ENCODE data around the gene REXO5. TPM values are rescaled to one million over a fixed set of nuclear protein-coding genes. Genes with fewer than 3 reads are reported as not detected.

REXO5 gene
- total and polyA plus RNA-seq, 10 of the 15 experiments (the other 5 are each of a cell fraction or from before 2014, with no cell fraction given) = 3.8 to 15.5 (median 10.1) TPM

- Histone ChIP-seq H3K27ac (ENCODE audit: control insufficient read depth, insufficient read depth) (peak overlapping the region; percentile 81), H3K27me3 (replicated peaks in 1 of 2; ENCODE audit: control insufficient read depth in 2 of 2, insufficient read depth in 2 of 2, low read length in 1 of 2) (no peaks in the 10 kb centered on the region), H3K9me3 (replicated peaks; ENCODE audit: control insufficient read depth, insufficient read depth, low read length) (no peaks in the 10 kb centered on the region; the same call in 2 of the 3 replicates), H2AFZ (ENCODE audit: control insufficient read depth, low read depth, low read length) (no peak overlapping the region), H3K79me2 (ENCODE audit: control insufficient read depth, insufficient read depth, low read length) (peaks cover 18% of the 10 kb centered on the region), H3K4me1 (ENCODE audit: control insufficient read depth, insufficient read depth, low read length) (peaks cover 53% of the 10 kb centered on the region), H3K4me3 (peak overlapping the region; percentile 19; the same call in 1 of the 2 replicates), H3K9ac (ENCODE audit: control insufficient read depth, insufficient read depth, low read length) (no peak overlapping the region), H3K36me3 (ENCODE audit: control insufficient read depth in 2 of 2, insufficient read depth in 2 of 2, low read length in 1 of 2) (no peaks in the 10 kb centered on the region), H4K20me1 (ENCODE audit: control insufficient read depth, insufficient read depth) (no peaks in the 10 kb centered on the region), H3K4me2 (ENCODE audit: control insufficient read depth, insufficient read depth) (peak overlapping the region; percentile 75)
- FAIRE-seq = no peak
- ATAC-seq = peak; percentile 61
- WGBS (ENCODE audit: insufficient coverage, insufficient replicate concordance, low lambda C conversion rate, missing lambda C conversion rate) = 0% methylated on average over 1 of the region's 1 CpG
- no peak for DNase-seq (ENCODE audit: low read depth, low spot score)
- intact Hi-C loops (cut with micrococcal nuclease; ENCODE audit: unreplicated experiment) = loop anchor here (2.0 kb wide), 1 partner anchor 25 kb away; the partner anchor contains the start of genes DCUN1D3 and LYRM1
- in situ Hi-C loops (cut with MboI) = no loop called here
- CTCF ChIA-PET = interaction anchor here (0.9 to 4.0 kb wide), 11 partner anchors 8 to 283 kb away, joined by 3 to 51 read pairs (median 10); partner anchors contain the start of genes DCUN1D3, LDAF1 and LYRM1
- RAD21 ChIA-PET (ENCODE audit: unreplicated experiment) = interaction anchor here (0.9 to 3.1 kb wide), 10 partner anchors 10 to 198 kb away, joined by 3 to 48 read pairs (median 5); partner anchors contain the start of genes DCUN1D3 and LYRM1
- POLR2A ChIA-PET = interaction anchor here (1.0 to 3.7 kb wide), 3 partner anchors 10 to 49 kb away, joined by 3 to 44 read pairs (median 27); partner anchors contain the start of genes DCUN1D3 and LYRM1
- BruUV-seq (replicated peaks) = no TSS peak
- SMC1A ChIA-PET (ENCODE audit: uncharacterized antibody, unreplicated experiment) = interaction anchor here (0.9 to 6.3 kb wide), 11 partner anchors 8 to 125 kb away, joined by 3 to 83 read pairs (median 13); partner anchors contain the start of genes DCUN1D3 and LYRM1
- 0 out of 2 replicates have a peak, but pooled peaks have one; percentile 10 for TF ChIP-seq IKZF1 (conservative IDR thresholded peaks at IDR 0.05)
- peak; percentile 27; the same call in 1 of the 3 replicates for TF ChIP-seq POU2F2 (IDR thresholded peaks at IDR 0.05; ENCODE audit: borderline replicate concordance, low read depth, low read length)
- no peak for TF ChIP-seq STAT3 (IDR thresholded peaks at IDR 0.05; ENCODE audit: low read depth, low read length)
- TF ChIP-seq BHLHE40 (IDR thresholded peaks at IDR 0.05; ENCODE audit: borderline replicate concordance in 1 of 2, low read depth in 2 of 2, low read length in 1 of 2) = peak; percentile 64 to 65
- TF ChIP-seq ZNF274 (IDR thresholded peaks at IDR 0.05; ENCODE audit: insufficient read depth, insufficient read length) = no peak
- TF ChIP-seq ZZZ3 (IDR thresholded peaks at IDR 0.05; ENCODE audit: control insufficient read depth, insufficient read length, low read depth) = no peak
- no peak; the same call in 1 of the 2 replicates for TF ChIP-seq JUNB (IDR thresholded peaks at IDR 0.05)
- TF ChIP-seq RFX5 (IDR thresholded peaks at IDR 0.05; ENCODE audit: low read depth, low read length) = no peak
- no peak for TF ChIP-seq CEBPZ (IDR thresholded peaks at IDR 0.05; ENCODE audit: low read depth, low read length)
- TF ChIP-seq ZNF24 (IDR thresholded peaks at IDR 0.05) = no peak
- no peak for TF ChIP-seq JUND (IDR thresholded peaks at IDR 0.05; ENCODE audit: low read depth, low read length)
- no peak for TF ChIP-seq ZBTB4 (CRISPR knock-in tag; IDR thresholded peaks at IDR 0.05)
- TF ChIP-seq IRF4 (IDR thresholded peaks at IDR 0.05; ENCODE audit: low read depth, low read length) = 0 out of 2 replicates have a peak, but pooled peaks have one; percentile 37
- TF ChIP-seq IKZF2 (IDR thresholded peaks at IDR 0.05) = peak; percentile 49 to 62
- 0 out of 2 replicates have a peak, but pooled peaks have one; percentile 17 for TF ChIP-seq TCF12 (IDR thresholded peaks at IDR 0.05; ENCODE audit: low read depth, low read length)
- no peak for TF ChIP-seq KLF5 (IDR thresholded peaks at IDR 0.05; ENCODE audit: partially characterized antibody)
- no peak for TF ChIP-seq DPF2 (IDR thresholded peaks at IDR 0.05)
- 0 out of 2 replicates have a peak, but pooled peaks have one; percentile 12 for TF ChIP-seq MEF2A (IDR thresholded peaks at IDR 0.05; ENCODE audit: insufficient read depth, low read depth, low read length)
- peak; percentile 41; the same call in 1 of the 2 replicates for TF ChIP-seq EED (IDR thresholded peaks at IDR 0.05; ENCODE audit: low read depth)
- TF ChIP-seq BACH1 (IDR thresholded peaks at IDR 0.05; ENCODE audit: borderline replicate concordance) = no peak
Observed at GRCh38 chr16:20875355-20875650, 69.0 kb downstream of the REXO5 start.
